ENCODE measurements around the gene CCDC13.

Gene CCDC13

GRCh38 chr3:42796332-42796885, 23.4 kb upstream of the CCDC13 start:
- DNase-seq (ENCODE audit: low read depth, low spot score): no peak

- no peak for DNase-seq (ENCODE audit: low read depth, low spot score)
Measured at GRCh38 chr3:42795621-42796181, 22.6 kb upstream of the CCDC13 start.

GRCh38 chr3:42790714-42791229, 17.7 kb upstream of the CCDC13 start:
- DNase-seq (ENCODE audit: low read depth, low spot score): no peak

GRCh38 chr3:42786631-42787030, 13.6 kb upstream of the CCDC13 start:
- no peak for DNase-seq (ENCODE audit: low read depth, low spot score)

GRCh38 chr3:42786212-42786611, 13.2 kb upstream of the CCDC13 start:
- no peak for DNase-seq (ENCODE audit: low read depth, low spot score)

GRCh38 chr3:42780892-42781700, 8.0 kb upstream of the CCDC13 start:
- no peak for DNase-seq (ENCODE audit: low read depth, low spot score)

- DNase-seq (ENCODE audit: low read depth, low spot score): no peak
Measured at GRCh38 chr3:42780398-42780797, 7.3 kb upstream of the CCDC13 start.

- DNase-seq (ENCODE audit: low read depth, low spot score): no peak
Measured at GRCh38 chr3:42778644-42779043, 5.6 kb upstream of the CCDC13 start.

GRCh38 chr3:42773409-42773751, 327 bp upstream of the CCDC13 start:
- no peak for DNase-seq (ENCODE audit: low read depth, low spot score)

- DNase-seq (ENCODE audit: low read depth, low spot score): no peak
Measured at GRCh38 chr3:42771271-42771670, 1.8 kb downstream of the CCDC13 start.

- no peak for DNase-seq (ENCODE audit: low read depth, low spot score)
Measured at GRCh38 chr3:42769477-42770131, 3.4 kb downstream of the CCDC13 start.

- no peak for DNase-seq (ENCODE audit: low read depth, low spot score)
Measured at GRCh38 chr3:42764561-42765295, 8.3 kb downstream of the CCDC13 start.

- DNase-seq (ENCODE audit: low read depth, low spot score): no peak
Measured at GRCh38 chr3:42764115-42764514, 8.9 kb downstream of the CCDC13 start.

- no peak for DNase-seq (ENCODE audit: low read depth, low spot score)
Measured at GRCh38 chr3:42763021-42763420, 10.0 kb downstream of the CCDC13 start.

GRCh38 chr3:42762046-42762724, 10.9 kb downstream of the CCDC13 start:
- no peak for DNase-seq (ENCODE audit: low read depth, low spot score)

- DNase-seq (ENCODE audit: low read depth, low spot score): no peak
Measured at GRCh38 chr3:42758126-42758525, 14.9 kb downstream of the CCDC13 start.

- DNase-seq (ENCODE audit: low read depth, low spot score): no peak
Measured at GRCh38 chr3:42756681-42757213, 16.3 kb downstream of the CCDC13 start.

GRCh38 chr3:42755681-42756578, 17.1 kb downstream of the CCDC13 start:
- DNase-seq (ENCODE audit: low read depth, low spot score): no peak

GRCh38 chr3:42753757-42754156, 19.3 kb downstream of the CCDC13 start:
- DNase-seq (ENCODE audit: low read depth, low spot score): no peak

GRCh38 chr3:42752961-42753360, 20.1 kb downstream of the CCDC13 start:
- DNase-seq (ENCODE audit: low read depth, low spot score): no peak
